A673 (cell line): ENCODE measurements around the gene SH3BGRL3.

Experiments
- CTCF ChIP-seq: fragments of 300-800, 200-600 bp; sonication (generic); conservative IDR thresholded peaks from 2 replicates; pipeline ENCODE4 v1.5.1; 2017; ENCODE audit warnings: low read depth, mild to moderate bottlenecking, antibody characterized with exemption, low read length, moderate library complexity, mixed read lengths
- EZH2 ChIP-seq: fragments of 200-600 bp; sonication (generic); IDR thresholded peaks from 2 replicates; pipeline ENCODE4 v1.6.1; 2017; ENCODE audit warnings: borderline replicate concordance, low read depth, mild to moderate bottlenecking, mixed read lengths, antibody characterized with exemption, low read length; ENCODE audit not compliant: poor library complexity, severe bottlenecking

- TF ChIP-seq CTCF (no peak), EZH2 (no peak)
These were observed 36.3 kb downstream of the SH3BGRL3 start for GRCh38 chr1:26315874-26316850.
